Body of pancreas (tissue), 4 donors: ENCODE data around the gene PRRT1B.

Source experiments
- CTCF ChIP-seq, 7 experiments: fragments of 450-650 bp in 4 of 7; fragments of 200-600 bp in 3 of 7; sonication (generic) in 3 of 7; IDR thresholded peaks; one replicate each; pipeline ENCODE4 v1.5.1; 2016 to 2019; ENCODE audit warnings: antibody characterized with exemption in 7 of 7
- POLR2A ChIP-seq, 3 donors: fragments of 450-650 bp; IDR thresholded peaks; one replicate each; pipeline ENCODE4 v1.6.1; 2016; ENCODE audit warnings: antibody characterized with exemption in 3 of 3, mild to moderate bottlenecking in 2 of 3

GRCh38 chr9:131605770-131606590, 60.7 kb downstream of the PRRT1B start:
- TF ChIP-seq CTCF (IDR thresholded peaks at IDR 0.05) (no peak), POLR2A (IDR thresholded peaks at IDR 0.05) (peak in 1 of 3 donors; percentile 16)
